Measurements from ENCODE around the gene TEX53.

TEX53 gene

DNA sequence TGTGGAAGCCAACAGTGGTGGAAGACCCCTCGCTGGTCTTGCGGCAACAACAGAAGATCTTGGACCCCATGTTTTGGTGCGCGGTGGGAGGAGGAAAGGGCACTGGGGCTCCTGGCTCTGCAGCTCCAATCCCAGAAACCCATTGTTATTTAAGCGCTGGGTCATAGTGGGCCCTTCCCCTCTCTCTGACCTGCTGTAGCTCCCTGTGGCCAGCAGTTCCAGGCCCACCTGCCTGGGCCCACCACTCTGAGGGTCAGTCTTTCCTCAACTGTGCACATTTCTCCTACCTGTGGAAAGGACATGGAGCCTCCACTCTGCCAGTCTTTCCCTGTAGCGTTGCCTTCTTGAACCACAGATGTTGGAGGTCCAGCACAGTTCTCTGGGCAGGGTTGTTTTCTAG, at the start of gene TEX53:
Gene TEX53, minus strand, starts transcription at position 101 of the 400 bp plus-strand sequence. Its CDS starts 31 bp downstream, at position 70.
- no peak for DNase-seq

DNA sequence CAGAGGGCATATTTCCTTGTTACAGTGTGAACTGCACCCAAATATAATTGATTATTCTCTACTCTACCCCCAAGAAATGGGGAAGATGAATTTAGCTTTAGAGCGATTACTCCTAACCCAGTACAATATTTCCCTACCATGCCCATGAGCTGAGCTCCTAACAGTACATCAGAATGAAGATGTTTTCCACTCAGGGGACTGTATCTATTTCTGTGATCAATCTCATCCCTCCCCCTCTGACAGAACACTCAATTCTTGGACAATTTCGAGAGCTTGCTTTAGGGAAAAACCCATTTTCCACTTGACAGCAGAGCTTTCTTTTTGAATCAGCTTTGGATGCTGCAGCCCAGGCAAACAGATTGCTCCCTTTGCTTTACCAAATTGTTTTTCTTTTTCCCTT, 49.1 kb upstream of the TEX53 start:
- no peak for DNase-seq

DNA sequence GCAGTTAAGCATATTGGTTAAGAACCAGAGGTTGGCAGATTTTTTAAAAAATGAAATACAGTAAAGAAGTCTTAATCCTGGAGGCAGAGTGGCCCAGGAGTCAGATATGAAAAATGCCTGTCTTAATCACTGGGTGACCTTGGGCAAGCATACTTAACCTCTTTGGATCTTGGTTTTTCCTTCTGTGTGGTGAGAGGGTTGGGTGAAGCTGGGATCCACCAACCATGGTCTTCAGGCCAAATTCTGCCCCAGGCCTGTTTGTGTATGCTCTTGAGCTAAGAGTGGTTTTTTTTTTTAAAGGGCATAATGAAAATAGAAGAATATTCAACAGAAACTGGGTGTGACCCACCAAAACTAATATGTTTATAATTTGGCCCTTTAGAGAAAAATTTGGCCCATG, 44.4 kb upstream of the TEX53 start:
- no peak for DNase-seq

DNA sequence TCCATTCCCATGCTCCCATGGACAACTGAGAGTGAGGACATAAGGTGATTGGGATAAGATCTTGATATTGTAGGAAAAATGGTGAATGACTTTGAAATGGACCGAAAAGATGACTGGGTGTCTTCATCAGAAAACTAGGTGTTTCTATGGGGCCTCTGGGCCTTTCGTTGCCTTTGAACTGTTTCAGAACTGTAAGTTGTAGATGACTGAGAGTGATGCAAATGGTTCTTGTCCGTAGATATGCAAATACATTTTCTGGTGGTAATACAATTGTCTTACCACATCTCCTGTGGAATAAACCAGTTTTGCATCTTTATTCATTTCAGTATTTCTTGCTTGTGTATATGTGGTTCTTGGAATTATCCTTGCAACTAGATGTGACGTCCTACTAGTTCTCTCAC, 40.3 kb upstream of the TEX53 start:
- DNase-seq = no peak

DNA sequence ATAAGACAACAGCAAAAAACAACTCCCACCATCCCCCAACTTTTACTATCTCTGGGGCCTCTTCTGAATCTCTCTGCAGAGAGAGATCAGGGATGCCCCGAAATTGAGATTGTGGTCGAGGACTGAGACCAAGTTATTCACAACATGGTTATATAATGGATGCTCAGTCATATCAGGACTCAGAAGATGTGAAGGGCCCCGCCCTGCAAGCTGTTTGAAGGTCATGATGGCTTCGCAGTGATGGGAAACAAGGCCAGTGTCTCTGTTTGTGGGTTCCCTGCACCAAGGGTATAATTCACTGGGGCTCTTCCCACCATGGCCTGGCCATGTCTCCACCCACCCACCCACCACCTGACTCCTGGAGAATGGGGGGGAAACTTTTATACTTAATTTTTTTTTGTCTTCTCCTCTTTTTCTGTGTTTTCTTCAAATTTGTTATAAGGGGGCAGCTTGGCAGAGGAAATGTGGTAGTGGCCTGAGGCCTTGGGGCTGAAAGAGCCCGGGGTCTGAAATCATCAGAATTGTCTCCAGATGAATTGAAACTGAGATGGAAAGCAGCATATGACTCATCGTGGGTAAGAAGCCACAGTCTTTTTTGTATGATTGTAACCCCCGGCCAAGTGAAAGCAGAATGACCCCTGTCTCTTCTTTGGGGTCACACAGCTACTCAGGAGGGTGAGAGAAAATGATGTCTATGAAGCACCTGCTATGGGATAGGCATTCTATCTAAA, 39.4 kb upstream of the TEX53 start:
- peak in 1 of 2 donors; percentile 42 for DNase-seq

DNA sequence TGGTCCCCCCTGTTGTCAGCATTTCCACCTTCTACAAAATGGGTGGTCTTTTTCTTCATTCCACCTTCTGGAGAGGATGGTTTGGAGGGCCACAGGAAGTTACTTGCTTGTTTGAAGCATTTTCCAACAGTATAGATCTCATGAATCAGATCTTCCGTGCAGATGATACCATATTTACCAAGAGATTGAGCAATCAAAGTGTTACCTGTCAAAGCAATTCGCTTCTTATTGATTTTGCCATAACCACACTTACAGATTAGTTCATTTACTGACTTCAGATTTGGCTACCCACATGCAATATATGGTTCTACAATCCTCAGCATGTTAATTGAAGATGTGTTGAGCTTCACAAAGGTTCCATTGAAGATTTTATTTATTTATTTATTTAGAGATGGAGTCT, 38.3 kb upstream of the TEX53 start:
- no peak for DNase-seq

DNA sequence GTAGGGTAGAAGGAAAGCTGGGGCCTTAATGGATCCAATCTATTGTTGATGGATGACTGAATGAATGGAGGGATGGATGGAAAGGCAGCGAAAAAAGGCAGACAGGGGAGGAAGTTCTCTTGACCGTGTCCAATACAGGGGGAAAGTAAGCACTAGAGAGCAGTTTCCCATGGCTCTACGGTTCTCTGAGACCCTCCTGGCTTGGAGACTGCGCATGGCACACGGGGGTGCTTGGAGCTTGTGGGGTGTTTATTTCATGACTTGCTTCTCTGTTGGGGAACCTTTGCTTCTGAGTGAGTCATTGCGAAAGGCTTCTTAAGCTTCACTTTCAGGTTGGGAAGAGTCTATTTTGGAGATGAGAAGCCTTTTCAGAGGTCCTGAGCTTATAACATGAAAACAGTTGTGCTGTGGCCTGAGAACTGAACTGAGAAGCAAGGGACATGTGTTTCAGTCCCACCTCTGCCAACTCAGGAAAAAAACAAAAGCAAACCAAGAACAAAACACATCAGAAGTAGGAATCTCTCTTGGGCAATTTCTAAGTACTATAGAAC, 37.2 kb upstream of the TEX53 start:
- no peak for DNase-seq

DNA sequence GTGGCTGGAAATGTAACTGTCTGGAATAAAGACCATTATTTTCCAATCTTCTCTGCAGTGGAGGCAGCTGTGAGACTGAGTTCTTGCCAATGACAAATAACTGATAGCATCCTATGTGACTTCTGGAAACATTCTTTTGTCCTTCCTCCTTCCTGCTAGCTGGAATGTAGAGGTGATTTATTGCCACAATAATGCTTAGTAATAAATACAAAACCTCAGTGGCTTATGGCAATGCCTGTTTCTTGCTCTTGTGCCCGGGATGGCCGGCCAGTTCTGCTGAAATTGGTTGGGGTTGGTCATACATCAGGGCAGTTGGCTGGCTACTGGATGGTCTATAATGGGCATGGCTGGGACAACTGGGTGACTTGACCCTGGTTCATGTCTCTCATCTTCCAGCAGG, 36.5 kb upstream of the TEX53 start:
- DNase-seq = no peak

DNA sequence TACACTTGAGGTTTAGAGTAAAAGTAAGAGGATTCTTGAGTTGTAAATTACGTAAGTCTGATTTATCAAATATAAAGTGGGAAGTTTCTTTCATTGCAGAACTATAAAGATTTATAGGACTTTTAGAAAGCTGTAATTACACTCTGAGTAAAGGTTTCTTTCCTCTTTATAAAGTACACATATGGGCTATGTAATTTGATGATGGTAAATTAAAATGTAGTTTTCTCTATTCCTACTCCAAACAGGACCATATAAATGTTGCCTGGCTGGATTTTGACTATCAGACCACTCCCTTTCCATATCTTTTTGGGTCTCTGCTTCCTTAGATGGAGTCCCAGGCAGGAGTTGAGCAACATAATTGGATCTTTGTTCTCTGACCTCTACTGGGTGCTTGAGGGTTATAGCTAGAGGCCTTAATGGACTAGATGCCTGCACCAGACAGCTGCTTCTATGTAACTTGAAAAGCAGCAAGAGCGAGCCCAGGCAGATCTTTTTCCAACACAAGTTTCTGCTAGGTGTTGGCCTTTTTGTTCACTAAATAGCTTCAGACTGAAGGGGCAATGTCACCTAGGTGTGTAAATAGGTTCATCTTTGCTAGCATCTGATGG, 35.7 kb upstream of the TEX53 start:
- no peak for DNase-seq

DNA sequence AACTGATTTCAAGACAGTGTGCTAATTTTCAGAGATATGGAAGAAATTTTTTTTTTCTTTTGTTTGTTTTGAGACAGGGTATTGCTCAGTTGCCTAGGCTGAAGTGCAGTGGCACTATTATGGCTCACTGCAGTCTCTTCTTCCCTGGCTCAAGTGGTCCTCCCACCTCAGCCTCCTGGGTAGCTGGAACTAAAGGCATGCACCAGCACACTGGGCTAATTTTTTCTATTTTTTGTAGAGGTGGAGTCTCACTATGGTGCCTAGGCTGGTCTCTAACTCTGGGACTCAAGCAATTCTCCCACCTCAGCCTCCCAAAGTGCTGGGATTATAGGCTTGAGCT, 34.3 kb upstream of the TEX53 start:
- DNase-seq = no peak

DNA sequence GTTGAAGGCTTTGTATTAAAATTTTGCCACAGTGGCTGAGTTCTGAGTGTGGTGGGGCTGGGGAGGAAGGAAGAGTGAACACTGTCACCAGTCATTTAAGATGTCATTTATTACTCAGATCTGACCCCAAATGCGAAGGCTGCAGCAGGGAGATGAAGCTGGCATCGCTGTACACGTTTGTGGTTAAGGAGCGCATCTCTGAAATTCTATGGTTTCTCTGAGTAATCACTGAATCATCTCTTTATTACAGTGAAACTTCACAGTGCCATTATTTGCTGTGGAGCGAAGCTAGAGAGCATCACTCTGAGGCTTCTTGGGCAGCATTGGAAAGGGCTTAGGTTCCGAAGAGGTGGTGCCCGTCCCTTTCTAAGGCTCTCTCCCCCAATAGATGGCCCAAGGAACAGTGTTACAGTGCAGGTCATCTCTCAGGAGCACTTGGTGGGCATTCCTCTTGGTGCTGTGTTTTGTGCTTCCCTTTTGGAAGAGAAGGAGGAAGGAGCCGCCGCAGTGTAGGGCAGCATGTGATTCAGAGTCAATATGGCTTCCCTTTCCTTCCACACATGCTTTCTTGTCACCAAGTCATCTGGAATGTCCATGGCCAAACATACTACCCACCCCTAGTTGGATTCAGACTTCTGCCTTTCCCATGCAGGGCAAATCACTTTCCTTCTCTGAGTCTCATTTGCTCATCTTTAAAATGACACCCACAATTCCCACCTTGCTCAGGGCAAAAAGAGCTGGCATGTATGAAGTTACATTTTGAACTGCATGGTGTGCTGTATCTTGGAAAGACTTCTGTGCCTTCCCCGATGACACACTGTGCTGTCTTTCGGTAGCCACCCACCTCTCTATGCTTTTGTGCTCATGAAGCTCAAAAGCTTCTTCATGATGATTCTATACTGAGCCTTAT, 33.7 kb upstream of the TEX53 start:
- DNase-seq = peak; percentile 25 to 63

DNA sequence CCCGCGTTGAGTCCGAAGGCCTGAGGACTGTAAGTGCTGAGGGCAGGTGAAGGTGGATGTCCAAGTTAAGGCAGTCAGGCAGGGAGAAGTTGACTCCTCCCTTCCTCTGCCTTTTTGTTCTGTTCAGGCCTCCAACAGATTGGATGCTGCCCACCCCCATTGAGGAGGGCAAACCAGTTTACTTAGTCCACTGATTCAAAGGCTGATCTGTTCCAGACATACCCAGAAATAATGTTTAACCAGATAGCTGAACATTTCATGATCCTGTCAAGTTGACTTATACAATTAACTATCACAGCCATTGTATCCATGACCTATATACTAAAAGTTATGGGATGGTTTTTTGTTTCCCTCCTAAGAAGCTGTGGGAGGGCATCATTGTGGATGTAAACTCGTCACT, 32.7 kb upstream of the TEX53 start:
- DNase-seq = no peak

DNA sequence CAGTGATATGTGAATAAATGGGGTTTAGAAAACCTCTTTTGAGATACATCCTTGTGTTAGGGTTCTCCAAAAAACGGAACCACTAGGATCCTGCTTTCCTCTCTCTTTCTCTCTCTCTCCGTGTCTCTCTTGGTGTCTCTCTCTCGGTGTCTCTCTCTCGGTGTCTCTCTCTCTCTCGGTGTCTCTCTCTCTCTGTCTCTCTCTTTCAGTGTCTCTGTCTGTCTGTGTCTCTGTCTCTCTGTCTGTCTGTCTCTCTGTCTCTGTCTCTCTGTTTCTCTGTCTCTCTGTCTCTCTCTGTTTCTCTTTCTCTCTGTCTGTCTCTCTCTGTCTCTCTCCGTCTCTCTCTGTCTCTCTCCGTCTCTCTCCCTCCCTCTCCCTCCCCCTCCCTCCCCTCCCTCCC, 32.2 kb upstream of the TEX53 start:
- DNase-seq = no peak

DNA sequence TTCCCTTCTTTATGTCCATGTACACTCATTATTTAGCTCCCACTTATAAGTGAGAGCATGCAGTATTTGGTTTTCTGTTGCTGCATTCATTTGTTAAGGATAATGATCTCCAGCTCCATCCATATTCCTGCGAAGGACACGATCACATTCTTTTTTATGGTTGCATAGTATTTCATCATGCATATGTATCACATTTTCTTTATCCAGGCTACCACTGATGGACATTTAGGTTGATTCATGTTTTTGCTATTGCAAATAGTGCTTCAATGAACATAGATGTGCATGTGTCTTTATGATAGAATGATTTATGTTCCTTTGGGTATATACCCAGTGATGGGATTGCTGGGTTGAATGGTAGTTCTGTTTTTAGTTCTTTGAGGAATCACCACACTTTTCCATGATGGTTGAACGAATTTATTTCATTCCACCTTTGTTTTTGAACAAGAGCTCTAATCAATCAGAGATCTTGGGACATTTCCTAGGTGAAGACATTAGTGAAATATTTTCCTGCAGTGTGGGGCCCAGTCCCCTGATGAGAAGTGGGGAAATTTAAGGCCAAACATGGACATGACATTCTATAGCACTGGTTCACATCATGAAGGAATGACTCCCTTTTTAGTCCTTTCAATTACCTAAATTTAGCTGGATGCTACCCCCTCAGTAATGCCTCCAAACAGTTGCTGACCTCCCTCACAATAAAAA, 31.5 kb upstream of the TEX53 start:
- DNase-seq = no peak

DNA sequence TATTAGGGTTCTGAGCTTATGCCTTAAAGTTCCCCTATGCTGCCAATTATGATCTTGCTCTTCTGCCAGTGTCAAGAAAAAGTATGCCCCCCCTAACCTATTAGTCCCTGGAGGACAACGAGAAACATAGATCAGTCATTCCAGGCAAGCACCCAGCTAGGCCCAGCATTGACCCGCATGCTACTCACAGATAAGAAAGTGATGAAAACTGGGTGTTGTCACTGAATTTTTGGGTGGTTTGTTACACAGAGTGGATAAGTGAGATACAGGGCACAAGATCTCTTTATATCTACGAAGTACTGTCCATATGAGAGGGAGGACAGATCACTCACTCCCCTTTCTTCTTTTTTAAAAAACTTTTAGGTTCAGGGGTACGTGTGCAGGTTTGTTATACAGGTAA, 30.8 kb upstream of the TEX53 start:
- DNase-seq = no peak

DNA sequence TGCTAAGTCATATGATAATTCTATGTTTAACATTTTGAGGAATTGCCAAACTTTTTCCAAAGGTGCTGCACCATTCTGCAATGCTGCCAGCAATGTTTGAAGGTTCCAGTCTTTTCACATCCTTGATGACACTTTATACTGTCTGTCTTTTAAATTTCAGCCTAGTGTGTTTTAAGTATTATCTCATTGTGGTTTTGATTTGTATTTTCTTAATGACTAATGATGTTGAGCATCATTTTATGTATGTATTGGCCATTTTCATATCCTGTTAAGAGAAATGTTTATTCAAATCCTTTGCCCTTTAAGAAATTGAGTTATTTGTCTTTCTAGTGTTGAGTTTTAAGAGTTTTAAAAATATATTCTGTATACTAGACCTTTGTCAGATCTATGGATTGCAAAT, 29.4 kb upstream of the TEX53 start:
- no peak for DNase-seq

DNA sequence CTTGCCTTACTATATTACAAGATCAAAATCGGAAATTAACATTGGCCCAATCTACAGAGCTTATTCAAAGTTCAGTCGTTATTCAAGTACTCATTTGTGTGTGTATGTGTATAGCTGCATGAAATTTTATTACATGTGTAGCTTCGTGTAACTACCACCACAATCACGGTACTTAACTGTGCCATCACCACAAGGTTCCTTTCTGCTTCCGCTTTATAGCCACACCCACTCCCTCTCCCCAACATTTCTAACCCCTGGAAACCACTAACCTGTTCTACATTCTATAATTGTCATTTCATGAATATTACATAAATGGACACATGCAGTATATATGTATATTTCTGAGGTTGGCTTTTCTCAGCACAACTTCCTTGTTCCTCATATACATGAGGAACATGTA, 28.3 kb upstream of the TEX53 start:
- DNase-seq = peak in 1 of 2 donors; percentile 34

DNA sequence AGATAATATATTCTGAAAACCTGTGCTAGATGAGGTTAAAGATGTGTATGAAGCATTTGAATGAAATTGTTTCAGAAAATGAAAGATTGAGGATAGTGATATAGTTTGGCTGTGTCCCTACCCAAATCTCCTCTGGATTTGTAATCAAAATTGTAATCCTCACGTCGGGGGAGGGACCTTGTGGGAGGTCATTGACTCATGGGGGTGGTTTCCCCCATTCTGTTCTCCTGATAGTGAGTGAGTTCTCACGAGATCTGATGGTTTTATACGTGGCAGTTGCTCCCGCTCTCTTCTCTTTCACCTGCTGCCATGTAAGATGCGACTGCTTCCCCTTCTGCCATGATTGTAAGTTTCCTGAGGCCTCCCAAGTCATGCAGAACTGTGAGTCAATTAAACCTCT, 26.4 kb upstream of the TEX53 start:
- DNase-seq = no peak

DNA sequence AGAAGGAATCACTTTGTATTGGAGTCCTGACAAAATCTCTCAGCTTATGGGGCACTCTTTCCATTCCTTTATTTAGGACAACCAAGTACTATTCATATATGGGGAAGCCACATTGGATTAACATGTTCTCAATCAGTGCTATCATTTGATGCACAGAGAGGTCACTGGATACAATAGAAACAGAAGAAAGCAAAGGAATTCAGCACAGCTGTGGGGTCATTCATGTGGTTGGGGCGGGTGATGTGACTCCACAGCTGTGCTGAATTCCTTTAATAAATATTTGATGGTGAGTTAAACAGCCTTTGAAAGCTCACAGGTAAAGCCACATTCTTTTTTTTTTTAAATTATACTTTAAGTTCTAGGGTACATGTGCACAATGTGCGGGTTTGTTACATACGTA, 25.2 kb upstream of the TEX53 start:
- DNase-seq = no peak

DNA sequence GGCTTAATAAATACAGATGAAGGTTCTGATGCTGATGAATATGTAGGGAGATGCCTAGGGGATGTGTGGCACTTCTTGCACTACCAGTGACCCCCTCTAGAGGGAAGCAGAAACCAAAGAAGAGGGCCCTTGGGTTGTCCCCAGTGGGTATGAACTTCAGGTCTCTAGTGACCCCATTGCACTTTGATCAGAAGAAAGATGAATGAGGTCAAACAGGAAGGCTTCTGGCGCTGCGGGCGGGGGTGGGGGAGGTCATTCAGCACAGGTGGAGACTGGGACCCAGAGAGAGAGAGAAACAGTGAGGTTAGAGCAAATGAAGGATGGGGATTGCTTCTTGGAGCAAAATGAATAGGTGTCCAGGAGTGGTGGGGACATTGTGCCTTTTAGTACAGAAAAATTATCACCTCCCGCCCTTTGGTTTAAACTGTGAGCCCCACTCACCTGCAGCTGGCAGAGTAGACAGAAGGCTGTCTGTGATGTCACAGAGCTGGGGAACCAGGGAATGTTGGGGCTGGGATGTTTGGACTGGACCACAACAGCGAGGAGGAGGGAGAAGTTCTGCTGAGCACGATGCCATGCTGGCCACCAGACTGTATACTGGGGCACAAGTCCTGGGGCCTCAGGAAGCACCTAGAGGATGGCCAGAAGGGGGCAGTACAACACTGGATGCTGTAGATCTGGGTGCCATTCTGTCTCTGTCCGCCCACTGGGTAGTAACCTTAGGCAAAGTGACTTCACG, 24.2 kb upstream of the TEX53 start, which contains the start of gene TEX48:
Gene TEX48, minus strand, starts transcription at position 599 of the 739 bp plus-strand sequence. CDS start 10,469 bp downstream, outside the sequence.
- peak; percentile 79 to 84 for DNase-seq

DNA sequence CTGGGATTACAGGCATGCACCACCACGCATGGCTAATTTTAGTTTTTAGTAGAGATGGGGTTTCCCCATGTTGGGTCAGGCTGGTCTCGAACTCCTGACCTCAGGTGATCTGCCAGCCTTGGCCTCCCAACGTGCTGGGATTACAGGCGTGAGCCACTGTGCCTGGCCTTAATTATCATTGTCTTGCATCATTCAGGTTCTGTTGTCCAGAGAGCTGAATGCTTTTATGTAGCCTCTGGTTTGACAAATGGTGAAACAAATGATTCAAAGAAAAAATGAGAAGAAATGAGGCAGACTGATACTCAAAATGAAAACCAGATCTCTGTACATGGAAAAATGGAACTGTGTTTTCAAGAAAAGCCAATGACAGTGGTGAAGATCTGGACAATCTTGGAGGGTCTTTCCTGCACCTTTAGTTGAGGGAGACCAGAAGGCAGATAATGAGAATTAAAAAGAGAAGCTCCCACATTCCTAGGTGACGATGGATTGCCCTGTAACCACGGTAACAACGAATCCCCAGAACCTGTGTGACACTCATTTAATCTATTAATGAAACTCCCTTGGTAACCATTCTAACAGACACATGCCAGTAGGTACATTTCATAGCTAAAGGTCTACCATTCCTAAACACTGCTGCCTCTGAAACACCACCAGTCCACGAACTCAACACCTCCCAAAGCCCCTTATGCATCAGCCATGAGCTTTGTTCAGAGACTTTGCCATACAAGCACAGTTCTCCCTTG, 22.8 kb upstream of the TEX53 start:
- no peak for DNase-seq
